HG02885 (cell line): Measurements from ENCODE around the gene HS1BP3.

Experiments used
- ATAC-seq: cut with Tn5 transposase; IDR thresholded peaks from one replicate; pipeline ENCODE4 v1.9.1; 2021; ENCODE audit warnings: mild to moderate bottlenecking; ENCODE audit not compliant: unreplicated experiment, poor library complexity

HS1BP3 gene

DNA sequence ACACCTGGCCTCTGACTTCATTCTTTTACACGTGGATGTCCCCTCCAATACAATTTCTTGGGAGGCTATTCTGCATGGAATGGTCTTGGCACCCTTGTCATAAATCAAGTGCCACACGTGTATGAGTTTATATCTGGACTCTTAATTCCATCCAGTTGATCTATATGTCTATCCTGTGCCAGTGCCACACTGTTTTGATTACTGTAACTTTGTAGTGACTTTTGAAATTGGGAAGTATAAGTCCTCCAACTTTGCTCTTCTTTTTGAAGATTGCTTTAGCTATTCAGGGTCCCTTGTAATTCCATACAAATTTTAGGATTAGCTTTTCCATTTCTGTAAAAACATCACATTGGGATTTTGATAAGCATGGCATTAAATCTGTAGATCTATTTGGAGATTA is 43.5 kb downstream of the HS1BP3 start:
- ATAC-seq = no peak

- ATAC-seq = no peak
Measured at GRCh38 chr2:20606198-20606597, 44.7 kb downstream of the HS1BP3 start.

DNA sequence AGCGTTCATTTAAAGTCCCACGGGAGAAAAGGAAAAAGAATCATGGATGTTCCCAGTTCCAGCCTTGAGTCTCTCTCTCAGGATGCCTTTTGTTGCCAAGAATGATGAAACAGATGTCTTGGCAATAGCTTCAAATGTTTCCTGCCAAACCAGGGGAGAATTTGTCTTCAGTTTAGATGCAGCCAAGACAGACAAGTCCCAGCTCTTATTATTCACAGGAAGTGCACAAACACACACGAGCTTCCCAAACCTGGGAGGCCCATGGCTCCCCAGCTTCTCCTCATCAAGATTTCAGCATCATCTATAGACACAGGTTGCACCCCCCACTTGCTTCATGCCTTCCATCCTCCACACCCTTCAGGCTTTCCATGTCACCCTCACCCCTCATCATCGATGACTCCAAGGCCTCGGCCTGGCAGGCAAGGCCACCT is 45.9 kb downstream of the HS1BP3 start:
- ATAC-seq = no peak

- no peak for ATAC-seq
Measured at GRCh38 chr2:20604401-20604911, 46.4 kb downstream of the HS1BP3 start.

DNA sequence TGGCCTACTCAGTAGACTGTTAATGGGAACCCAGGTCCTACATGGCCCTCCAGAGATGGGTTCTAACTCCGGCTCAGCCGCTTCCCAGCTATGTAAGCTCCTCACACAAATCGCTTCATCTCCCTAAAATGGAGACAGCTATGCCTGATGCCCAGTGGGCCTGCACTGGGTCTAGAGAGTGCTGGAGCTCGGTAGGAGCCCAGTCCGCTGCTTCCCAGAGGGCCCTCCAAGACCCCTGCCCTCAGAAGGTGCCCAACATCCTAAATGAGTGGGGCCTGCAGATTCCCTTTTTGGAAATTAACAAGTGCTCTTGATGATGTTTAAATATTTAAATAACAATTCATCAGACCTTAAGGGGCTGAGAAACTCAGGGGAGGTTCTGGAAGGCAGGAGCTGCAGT is 47.1 kb downstream of the HS1BP3 start:
- ATAC-seq = no peak

DNA sequence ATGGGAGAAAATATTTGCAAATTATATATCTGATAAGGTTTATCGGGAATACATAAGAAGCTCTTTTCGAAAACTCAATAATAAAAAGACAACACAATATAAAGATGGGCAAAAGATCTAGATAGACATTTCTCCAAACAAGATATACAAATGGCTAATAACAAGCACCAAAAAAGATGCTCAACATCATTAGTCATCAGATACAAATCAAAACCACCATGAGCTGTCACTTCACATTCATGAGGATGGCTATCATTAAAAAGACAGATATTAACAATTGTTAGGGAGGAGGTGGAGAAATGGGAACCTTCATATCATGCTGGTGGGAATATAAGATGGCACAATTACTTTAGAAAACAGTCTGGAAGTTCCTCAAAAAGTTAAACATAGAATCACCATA is 48.1 kb downstream of the HS1BP3 start:
- ATAC-seq = no peak

- ATAC-seq = no peak
Measured at GRCh38 chr2:20600756-20601325, 50.1 kb downstream of the HS1BP3 start.

DNA sequence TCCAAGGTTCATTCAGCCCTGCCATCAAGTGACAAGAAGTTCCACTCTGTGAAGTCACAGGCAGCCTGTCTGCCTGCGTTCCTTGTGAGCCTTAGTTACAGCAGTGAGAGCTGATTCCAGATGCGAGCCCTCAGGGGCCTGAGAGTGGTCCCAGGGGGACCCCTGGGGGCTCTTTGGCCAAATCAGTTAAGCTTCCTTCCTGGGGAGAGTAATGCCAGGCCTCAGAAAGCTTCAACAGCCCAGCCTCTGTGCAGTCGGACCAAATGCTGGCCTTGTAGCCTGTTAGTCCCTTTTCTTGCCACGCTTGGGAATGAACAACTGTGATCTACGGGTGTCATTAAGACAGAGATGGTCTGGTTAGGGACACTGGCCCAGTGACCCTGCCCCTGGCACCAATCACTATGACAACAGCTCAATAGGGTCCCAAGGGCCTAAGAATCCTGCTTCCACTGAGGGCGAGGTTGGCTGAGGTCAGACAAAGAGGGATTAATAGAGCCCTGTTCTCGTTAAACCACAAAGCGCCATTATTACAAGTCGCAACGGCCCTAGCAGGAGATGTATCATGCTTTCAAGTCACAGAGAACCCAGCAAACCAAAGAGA is 50.9 kb downstream of the HS1BP3 start:
- ATAC-seq = no peak

DNA sequence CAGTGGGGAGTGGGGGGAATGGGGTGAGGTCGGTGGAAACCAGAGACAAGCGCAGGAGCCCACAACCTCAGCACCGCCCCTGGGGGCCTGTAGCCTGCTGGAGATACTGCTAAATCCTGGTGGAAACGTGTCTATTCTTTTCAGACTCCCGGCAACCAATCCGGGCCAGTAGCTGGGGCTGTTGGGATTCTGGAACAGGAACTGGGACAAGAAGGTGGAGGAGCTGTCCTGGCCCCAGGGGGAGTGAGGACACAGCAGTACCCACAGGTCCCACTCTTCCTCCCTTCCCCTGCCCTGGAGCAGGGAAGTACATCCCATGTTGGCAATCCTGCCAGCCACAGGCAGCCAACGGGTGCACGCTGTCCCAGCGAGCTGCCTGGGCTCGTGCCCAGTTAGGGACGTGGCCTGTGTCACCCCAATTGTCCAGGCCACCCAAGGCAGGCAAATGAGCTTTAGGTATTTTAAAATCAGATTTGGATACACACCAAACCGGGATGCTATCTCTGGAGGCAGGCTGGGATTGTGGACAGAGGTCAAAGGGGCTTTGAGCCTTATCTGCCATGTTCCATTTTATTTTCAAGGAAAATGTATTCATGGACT is 51.8 kb downstream of the HS1BP3 start:
- ATAC-seq = no peak

GRCh38 chr2:20597860-20598183 is 53.1 kb downstream of the HS1BP3 start:
- ATAC-seq = no peak

DNA sequence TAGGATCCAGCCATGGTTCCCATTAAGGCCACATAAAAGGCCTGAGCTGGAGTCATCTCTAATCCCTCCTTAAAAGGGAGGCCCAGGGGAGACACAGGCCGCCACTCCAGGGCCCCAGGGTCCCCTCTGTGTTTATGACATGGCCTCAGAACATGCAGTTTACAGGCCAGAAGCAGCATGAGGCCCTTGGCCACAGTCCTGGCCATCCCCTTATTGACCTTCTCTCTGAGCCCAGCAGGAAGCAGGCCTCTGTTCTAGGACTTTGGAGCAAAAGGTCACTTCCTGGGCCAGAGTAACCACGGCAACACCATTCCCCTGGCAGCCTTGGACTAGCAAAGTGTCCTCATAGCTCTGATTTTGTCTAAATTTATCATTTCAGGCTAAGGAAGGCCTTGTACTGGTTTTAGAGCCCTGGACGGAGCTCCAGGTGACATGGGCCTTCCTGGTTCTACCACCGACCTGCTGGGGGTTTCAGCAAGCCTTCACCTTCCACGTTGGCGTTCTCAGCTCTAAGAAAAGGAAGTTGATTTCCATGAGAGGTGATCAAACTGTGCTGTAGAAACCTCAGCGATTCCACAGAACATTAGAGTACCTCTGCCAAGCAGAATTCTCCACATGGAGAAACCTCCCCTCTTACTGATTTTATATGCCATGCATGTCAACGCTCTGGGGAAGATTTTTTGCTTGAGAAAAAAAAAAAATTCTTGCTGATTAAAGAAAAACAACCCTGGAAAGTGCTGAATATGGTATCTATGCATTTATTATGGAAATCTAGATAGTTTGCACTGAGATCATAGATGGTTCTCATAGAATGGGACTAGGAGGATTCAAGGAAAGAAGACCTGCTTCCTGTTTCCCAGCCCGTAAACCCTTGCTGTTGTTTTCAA is 53.7 kb downstream of the HS1BP3 start:
- ATAC-seq = no peak

DNA sequence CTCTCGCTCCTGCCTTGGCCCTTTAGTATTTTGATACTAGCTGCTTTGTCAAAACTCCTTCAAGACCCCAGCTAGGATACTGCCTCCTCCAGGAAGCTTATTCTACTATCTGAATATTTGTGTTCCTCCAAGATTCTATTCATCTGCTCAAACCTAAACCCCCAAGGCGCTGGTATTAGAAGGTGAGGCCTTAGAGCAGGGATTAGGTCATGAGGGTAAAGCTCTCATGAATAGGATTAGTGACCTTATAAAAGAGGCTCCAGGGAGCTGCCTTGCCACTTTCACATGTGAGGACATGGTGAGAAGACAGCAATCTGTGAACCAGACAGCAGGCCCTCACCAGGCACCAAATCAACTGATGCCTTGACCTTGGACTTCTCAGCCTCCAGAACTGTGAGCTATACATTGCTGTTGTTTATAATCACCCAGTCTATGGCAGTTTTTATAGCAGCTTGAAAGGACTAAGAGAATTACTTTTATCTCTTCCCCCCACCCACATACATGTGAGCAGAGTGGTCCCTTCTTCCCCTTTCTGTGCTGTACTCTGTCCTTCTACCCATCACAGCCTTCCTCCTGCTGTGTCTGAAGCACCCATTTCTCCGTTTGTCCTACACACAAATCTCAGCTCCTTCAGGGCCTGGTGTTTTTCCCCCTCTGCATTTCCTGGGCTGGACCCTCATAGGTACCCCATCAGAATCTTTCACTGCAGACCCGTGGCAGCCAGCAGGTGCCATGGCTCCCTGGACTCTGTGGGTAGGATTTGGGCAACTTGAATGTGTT is 54.5 kb downstream of the HS1BP3 start:
- peak; percentile 2 for ATAC-seq

GRCh38 chr2:20595439-20596192 is 55.3 kb downstream of the HS1BP3 start:
- ATAC-seq = peak; percentile 87

- ATAC-seq = peak; percentile 2
Measured at GRCh38 chr2:20594957-20595356, 55.9 kb downstream of the HS1BP3 start.

GRCh38 chr2:20594048-20594750 is 56.7 kb downstream of the HS1BP3 start:
- no peak for ATAC-seq

DNA sequence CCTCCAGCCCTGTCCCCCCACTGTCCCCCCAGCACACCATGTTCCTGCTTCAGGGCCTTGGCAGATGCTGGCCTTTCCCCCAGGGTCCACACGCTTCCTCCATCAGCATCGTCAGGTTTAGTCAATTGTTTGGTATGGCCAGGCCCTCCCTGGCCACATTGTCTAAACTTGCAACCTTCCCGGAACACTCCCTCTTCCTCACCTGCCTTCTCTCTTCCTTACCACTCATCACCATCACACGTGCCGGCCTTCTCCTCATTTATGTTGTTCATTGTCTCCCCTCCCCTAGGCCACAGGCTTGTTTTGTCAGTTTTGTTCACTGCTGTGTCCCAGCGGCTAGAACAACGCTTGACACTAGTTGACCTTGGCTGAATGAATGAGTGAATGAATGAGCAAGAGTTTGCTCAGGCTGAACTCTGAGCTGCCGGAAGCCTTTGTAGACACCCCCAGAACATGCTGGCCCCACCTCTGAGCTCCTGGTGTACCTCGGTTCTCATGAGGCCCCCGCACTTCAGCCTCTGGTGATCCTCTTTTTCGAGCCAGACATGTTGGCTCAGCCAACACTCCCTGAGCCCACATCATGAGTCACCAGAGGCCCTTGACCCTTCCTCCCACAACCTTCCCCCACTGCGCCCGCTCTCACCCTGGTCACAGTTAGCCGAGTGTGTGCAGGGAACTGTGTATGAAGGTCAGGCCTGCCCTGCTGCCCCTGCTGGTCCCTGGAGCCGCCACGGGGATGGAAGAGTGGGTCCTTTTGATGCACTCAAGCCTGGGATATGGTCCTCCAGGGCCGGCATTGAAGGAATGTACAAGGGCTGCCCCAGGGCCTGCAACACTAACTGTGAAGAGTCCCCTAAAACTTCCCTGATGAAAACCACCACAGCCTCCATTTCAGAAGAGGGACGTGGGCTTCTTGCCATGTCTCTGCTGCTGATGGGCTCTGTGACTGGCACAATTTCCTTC is 57.5 kb downstream of the HS1BP3 start:
- ATAC-seq = no peak

GRCh38 chr2:20592106-20593071 is 58.5 kb downstream of the HS1BP3 start:
- no peak for ATAC-seq
